ENCODE results near the gene SLC25A24.
"Not testable (repeated sequence)": the region's sequence is repeated elsewhere in the genome, so short reads cannot be mapped to it uniquely, and the experiment has no call there.

SLC25A24 gene

DNA sequence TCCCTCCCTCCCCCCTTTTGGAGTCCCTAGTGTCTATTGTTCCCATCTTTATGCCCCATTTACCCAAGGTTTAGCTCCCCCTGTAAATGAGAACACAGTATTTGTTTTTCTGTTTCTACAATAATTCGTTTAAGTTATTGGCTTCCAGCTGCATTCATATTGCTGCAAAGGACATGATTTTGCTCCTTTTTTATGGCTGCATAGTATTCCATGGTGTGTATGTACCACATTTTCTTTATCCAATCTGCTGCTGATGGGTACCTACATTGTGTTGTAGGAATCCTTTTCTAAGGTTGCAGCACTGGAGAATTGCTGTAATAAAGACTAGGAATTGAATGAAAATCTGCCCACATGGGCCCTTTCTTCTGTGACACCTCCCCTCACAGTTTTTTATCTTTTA lies 6.8 kb downstream of the SLC25A24 start:
- no peak for DNase-seq

DNA sequence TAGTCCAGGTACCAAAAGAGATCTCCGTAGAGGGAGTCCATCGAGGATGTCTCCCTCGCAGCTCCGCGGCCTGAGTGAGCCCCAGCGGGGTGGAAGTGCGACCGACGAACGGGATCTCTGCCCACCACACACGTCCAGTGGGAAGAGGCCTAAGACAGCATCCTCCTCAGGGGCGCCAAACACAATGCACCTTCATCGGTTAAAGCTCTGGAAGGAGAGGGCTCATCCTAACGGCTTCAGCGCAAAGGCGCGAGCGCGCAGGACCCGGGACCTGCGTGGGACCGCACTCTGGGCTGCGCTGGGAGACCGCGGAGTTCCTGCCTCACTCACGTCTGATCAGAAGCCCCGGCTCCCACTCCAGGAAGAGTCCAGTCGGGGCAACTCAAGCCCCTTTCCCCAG lies 7.6 kb downstream of the SLC25A24 start:
- DNase-seq: no peak

DNA sequence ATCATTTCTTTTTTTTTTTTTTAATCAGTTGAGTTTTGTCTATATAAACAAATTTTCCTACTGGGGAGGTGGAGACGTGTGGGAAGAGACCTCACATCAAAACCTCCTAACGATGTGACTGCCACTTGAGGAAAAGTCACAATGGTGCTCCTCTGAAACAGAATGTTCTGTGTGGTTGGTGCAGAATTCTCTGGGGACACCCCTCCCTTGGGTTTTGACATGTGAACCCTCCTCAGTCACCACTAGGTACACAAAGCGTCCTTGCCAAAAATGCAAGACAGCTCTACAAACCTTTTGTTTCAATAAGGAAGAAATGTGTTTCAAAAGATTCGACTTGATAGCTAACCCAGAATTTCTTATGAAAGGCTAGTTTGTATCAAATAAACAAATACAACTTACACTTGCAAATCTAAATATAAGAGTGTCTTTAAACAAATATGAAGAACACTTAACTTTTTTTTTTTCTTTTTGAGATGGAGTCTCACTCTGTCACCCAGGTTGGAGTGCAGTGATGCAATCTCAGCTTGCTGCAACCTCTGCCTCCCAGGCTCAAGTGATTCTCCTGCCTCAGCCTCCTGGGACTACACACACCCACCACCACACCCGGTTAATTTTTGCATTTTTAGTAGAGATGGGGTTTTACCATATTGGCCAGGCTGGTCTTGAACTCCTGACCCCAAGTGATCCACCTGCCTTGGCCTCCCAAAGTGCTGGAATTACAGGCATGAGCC lies 9.3 kb downstream of the SLC25A24 start:
- DNase-seq: no peak

DNA sequence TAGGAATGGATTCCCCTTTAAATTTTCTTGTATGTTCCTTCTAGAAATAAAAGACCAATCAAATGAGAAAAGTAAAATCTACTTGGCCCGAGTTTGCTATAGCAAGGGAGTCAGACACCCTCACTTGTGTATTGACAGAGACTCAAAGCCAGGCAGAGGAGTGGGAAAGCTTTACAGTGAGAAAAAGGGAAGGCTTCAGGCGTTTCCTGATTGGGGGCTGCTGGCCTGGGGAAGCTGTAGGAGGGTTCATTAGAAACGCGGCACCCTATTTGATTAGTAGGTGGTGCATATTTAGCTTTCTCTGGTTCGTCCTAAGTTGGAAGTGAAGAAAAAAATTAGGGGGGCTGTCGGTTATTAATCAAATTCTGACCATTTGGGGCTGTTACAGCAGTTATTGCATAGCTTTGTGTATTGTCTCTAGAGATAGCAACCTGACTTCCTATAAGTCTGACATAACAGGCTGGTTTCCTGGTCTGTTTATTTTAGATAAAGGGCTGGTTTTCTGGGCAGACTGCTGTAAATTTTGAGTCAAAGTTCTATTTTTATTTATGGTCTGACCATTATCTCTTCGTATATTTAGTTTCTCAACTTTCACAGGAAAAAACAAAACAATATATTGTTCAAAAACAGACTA lies 10.0 kb downstream of the SLC25A24 start:
- DNase-seq: no peak

DNA sequence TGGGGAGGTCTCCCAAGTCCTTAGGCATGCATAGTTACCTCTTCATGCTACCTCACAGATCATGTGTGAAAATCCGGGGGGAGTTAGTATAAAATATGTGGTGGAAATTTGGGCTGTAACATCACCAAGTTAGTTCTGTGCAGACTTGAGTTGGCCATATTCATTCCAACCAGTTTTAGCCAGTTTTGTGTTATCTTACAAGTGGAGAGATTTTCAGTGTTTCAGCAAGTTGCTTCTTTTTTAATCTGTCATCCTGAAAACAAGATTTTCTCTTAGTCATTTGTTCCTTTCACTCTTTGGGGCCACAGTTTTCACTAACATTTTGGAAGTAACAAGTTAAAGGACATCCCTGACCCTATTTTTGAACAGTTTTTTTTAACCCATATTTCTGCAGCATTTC lies 11.3 kb downstream of the SLC25A24 start:
- no peak for DNase-seq

DNA sequence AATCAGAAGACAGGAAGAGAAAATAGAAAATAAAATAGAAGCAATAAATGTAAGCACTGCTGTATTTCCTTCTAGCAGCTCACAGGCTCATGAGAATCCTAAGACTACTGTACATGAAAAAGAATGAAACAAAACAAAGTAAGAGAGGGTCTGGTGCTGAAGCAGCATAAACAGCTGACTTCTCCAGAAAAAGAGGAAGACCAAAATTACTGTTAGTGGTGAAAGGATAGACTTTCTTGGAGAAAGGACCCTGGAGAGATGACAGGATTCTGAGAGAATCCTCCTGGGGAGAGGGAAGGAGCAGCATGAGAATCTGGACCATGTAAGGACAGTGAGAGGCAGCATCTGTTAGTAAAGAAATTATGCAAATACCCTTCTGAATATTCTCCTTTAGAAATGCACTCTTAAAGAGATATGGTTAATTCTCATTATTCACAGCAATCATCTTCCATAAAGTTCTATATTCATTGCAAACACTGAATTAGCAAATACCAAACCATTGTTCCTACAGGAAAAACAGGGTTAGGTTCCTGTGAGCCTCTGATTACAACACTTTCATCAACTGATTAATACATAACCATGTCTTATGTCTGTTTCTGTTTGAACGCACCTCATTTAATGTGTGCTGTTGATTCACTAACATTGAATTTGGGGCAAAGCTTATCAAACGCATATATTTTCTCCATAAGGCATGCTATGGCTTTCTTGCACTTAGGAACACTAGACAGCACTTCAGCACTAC lies 17.0 kb downstream of the SLC25A24 start:
- no peak for DNase-seq

DNA sequence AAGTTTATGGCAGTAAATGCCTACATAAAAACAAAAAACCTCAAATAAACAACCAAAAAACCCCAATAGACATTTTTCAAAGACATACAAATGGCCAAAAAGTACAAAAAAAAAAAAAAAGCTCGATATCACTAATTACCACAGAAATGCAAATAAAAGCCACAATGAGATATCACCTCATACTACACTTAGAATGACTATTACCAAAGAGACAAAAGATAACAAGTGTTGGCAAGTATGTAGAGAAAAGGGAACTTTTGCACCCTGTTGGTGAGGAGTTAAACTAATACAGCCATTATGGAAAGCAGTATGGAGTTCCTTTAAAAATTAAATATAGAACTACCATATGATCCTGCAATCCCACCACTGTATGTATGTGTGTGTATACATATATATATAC lies 21.1 kb downstream of the SLC25A24 start:
- no peak for DNase-seq

DNA sequence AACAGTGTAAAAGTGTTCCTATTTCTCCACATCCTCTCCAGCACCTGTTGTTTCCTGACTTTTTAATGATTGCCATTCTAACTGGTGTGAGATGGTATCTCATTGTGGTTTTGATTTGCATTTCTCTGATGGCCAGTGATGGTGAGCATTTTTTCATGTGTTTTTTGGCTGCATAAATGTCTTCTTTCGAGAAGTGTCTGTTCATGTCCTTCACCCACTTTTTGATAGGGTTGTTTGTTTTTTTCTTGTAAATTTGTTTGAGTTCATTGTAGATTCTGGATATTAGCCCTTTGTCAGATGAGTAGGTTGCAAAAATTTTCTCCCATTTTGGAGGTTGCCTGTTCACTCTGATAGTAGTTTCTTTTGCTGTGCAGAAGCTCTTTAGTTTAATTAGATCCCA lies 37.7 kb downstream of the SLC25A24 start:
- DNase-seq: not testable (repeated sequence)

DNA sequence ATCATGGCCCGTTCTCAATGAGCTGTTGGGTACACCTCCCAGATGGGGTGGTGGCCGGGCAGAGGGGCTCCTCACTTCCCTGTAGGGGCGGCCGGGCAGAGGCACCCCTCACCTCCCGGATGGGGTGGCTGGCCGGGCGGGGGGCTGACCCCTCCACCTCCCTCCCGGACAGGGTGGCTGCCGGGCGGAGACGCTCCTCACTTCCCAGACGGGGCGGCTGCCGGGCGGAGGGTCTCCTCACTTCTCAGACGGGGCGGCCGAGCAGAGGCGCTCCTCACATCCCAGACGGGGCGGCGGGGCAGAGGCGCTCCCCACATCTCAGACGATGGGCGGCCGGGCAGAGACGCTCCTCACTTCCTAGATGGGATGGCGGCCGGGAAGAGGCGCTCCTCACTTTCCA lies 40.2 kb downstream of the SLC25A24 start:
- not testable (repeated sequence) for DNase-seq

DNA sequence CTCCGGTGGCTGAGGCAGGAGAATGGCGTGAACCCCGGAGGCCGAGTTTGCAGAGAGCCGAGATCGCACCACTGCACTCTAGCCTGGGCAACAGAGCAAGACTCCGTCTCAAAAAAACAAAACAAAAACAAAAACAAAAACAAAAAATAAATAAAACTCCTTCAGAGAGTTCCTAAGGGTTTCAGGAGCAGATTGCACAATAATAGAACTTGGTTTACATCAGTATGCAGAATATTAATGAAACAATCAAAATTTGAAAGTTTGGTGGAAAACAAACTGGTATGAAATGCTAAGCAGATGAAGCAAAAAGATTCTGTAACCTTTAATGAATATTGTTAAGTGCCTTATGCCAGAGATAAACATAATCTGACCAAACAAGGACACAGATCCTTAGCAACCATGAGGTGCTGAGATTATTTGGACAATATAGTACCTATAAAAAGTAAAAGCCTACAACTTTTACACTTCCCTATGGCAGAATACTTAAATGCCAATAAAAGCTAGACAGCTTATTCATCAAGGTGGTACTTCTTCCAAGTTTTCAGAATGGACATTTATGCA lies 41.2 kb downstream of the SLC25A24 start:
- DNase-seq: no peak

DNA sequence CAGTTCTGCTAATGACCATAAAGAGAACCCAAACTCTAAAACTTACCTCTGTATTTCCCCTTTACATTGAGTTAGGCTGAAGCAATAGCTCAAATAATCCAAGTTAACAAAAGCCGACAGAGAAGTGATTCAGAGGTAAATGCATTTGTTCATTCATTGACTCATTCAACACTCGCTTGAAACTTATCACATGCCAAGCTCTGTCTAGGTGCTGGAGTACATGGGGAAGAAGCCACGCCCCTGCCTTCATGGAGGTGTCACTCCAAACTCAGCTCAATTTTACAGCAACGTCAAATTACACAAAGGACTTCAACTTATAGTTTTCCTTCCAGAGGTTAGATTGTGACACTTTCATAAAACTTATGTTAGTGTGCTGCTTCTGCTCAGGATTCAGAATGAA lies 45.8 kb downstream of the SLC25A24 start:
- no peak for DNase-seq

DNA sequence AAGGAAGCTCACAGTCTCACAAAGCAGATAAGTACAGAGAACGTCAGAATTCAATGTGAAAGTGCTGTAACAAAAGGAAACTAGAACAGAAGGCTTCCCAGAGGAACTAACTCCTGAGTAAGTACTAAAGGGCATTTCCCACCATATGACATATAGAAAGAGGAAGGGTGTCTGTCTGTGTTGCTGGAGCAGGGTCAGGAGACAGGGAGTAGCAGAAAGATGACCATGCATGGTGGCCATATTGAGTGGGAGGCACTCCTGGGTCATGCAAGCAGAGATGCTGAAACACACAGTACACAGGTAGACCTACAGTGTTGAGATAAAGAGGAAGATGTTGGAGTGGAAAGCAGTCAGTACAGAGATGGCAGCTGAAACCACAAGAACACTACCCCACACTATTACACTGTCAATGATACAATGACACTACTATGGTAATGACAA lies 47.3 kb downstream of the SLC25A24 start:
- no peak for DNase-seq

DNA sequence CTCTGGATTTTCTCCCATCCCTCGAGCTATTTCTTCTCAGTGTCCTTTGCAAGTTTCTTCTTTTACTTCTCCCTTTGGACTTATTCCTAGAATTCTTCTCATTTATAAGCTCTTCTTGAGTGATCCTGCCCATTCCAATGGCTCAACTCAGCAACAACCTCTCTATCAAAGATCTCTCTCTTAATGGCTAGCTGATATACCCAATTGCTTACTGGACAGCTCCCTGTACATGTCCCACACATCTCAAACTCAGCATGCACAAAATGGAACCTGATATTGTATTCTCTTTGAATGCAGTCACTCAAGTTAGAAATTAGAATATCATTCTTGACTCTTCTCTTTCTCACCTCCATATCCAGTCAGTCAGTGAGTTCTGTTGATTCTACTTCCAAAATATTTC lies 48.6 kb downstream of the SLC25A24 start:
- DNase-seq: no peak

DNA sequence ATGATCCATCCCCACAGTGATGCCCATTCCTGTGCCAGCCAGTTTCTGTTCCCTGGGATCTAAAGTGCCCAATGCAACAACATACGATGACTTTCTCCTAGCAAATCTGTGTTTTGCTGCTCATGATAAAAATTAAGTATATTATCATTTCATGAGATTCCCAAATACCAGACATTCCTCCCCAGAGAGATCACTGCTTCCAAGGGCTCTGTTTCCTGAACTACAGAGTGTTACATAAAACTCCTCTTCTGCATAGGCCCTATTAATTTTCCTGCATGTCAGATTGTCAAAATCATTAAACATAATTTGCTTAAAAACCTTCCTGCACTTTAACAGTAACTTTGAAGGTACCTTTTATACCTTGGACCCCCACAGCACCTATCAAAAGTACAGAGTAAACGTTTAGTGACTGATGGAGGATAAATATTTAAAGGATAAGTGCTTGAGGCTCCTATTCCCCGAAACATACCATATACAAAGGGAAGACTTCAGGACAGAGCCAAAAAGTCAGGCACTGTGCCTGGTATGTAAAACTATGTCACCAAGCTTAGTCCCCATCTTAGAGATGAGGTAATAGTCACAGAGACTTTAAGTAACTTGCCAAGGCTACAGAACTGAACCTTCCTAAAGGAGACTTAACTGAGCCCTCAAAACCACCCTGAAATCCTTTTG lies 50.2 kb downstream of the SLC25A24 start:
- no peak for DNase-seq

DNA sequence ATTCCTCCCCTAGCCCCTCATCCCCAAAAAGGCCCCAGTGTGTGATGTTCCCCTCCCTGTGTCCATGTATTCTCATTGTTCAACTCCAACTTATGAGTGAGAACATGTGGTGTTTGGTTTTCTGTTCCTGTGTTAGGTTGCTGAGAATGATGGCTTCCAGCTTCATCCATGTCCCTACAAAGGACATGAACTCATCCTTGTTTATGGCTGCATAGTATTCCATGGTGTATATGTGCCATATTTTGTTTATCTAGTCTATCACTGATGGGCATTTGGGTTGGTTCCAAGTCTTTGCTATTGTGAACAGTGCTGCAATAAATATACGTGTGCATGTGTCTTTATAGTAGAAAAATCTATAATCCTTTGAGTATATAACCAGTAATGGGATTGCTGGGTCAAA lies 55.6 kb downstream of the SLC25A24 start:
- DNase-seq: not testable (repeated sequence)

DNA sequence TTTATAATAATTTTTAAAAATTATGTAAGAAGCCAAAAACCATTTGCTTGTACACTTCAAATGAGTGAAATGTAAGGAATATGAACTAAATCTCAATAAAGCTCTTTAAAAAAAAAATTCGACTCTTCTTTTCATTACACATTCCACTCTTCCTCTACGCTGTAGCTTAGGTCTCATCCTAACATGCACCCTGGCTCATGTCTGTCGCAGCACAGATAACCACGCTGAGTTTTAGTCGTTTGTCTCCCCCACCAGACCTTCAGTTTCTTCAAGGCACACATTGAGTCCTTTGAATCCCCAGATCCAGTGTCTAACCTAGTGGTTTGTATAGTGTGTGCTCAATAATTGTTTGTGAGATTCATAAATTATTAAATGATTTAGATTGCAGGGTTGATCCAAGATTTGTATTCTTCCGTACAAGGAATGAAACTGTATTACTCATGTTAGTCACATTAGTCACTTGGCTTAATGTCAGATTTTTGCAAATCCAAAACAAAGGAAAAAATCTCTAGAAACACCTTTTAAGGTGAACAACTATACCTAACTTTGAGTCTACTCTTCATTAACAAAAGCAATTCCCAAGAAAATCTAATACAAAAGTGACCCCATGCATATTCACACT lies 57.3 kb downstream of the SLC25A24 start:
- DNase-seq: no peak

DNA sequence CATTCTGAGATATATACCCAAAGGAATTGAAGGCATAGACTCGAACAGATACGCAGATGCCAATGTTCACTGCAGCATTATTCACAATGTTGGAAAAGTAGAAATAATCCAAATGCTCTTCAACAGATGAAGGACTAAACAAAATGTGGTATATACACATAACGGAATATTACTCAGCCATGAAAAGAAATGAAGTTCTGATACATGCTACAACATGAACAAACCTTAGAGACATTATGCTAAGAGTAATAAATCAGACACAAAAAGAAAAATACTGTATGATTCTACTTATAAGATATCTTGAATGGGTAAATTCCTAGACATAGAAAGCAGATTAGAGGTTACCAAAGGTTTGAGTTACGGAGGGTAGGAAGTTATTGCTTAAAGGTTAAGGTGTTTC lies 57.9 kb downstream of the SLC25A24 start:
- no peak for DNase-seq

DNA sequence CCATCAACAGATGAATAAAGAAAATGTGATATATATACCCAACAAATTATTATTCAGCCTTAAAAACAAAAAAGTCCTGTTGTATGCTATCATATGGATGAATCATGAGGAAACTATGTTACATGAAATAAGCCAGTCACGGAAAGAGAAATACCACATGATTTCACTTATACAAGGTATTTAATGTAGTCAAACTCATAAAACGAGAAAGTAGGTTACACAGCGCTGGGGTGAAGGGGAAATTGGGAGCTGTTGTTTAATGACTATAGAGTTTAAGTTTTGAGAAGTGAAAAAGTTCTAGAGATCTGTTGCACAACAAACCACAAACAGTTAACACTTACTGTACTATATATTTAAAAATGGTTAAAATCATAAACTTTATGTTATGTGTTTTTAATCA lies 58.5 kb downstream of the SLC25A24 start:
- no peak for DNase-seq

DNA sequence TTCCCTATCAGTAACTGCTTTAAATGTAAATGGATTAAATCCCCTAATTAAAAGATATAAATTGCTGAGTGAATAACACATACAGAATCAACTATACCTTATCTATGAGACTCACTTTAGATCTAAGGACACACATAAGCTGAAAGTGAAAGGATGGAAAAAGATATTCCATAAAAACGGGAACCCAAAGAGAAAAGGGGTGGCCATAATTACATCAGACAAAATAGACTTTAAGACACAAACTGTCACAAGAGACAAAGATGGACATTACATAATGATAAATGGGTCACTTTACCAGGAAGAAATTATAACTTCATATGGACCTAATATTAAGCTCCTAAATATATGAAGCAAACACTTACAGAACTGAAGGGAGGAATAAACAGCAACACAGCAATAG lies 59.2 kb downstream of the SLC25A24 start:
- DNase-seq: no peak

DNA sequence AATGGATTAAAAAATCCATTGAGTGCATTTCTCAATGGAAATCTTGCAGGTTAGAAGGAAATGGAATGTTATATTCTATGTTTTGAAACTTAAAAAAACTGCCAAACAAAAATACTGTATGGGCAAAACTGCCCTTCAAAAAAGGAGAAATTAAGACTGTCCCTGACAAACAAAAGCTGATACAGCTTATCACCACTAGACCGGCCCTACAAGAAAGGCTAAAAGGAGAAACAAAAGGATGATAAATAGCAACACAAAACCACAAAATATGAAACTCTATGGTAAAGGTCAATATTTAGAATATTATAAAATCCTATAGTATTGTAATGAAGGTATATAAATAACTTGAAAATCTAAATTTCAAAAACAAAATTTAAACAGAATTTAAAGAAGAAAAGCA lies 60.0 kb downstream of the SLC25A24 start:
- DNase-seq: no peak

DNA sequence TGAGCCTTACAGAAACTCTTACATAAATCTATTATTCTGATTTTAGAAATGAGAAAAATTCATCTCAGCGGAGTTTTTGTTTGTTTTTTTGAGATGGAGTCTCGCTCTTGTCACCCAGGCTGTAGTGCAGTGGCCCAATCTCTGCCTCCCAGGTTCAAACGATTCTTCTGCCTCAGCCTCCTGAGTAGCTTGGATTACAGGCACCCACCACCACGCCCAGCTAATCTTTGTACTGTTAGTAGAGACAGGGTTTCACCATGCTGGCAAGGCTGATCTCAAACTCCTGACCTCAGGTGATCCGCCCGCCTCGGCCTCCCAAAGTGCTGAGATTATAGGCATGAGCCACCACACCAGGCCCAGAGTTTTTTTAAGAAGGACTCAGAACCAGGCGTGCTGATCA lies 60.6 kb downstream of the SLC25A24 start:
- not testable (repeated sequence) for DNase-seq

DNA sequence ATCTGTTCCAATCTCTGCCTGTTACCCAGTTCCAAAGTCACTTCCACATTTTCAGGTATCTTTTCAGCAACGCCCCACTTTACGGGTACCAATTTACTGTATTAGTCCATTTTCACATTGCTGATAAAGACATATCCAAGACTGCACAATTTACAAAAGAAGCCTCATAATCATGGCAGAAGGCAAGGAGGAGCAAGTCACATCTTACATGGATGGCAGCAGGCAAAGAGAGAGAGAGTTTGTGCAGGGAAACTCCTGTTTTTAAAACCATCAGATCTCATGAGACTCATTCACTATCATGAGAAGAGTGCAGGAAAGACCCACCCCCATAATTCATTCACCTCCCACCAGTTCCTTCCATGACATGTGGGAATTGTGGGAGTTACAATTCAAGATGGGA lies 67.0 kb downstream of the SLC25A24 start:
- not testable (repeated sequence) for DNase-seq

DNA sequence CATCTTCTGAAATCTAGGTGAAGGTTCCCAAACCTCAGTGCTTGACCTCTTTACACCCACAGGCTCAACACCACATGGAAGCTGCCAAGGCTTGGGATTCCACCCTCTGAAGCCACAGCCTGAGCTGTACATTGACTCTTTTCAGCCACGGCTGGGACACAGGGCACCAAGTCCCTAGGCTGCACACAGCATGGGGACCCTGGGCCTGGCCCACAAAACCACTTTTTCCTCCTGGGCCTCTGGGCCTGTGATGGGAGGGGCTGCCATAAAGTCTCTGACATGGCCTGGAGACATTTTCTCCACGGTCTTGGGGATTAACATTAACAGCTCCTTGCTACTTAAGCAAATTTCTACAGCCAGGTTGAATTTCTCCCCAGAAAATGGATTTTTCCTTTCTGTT lies 67.8 kb downstream of the SLC25A24 start:
- not testable (repeated sequence) for DNase-seq
